Bone marrow (tissue), 2 donors: ENCODE results near the gene STARD5.
A peak's percentile ranks its signal among the peaks of the same experiment; 100 is the strongest.

Experiments
- DNase-seq, 2 donors: peaks; one replicate each; lab custom pipeline; 2025; lab: John Stamatoyannopoulos, UW

The STARD5 gene

GRCh38 chr15:81274255-81274654, 49.7 kb downstream of the STARD5 start:
- DNase-seq = no peak

GRCh38 chr15:81273855-81274254, 50.1 kb downstream of the STARD5 start:
- DNase-seq = no peak

DNA sequence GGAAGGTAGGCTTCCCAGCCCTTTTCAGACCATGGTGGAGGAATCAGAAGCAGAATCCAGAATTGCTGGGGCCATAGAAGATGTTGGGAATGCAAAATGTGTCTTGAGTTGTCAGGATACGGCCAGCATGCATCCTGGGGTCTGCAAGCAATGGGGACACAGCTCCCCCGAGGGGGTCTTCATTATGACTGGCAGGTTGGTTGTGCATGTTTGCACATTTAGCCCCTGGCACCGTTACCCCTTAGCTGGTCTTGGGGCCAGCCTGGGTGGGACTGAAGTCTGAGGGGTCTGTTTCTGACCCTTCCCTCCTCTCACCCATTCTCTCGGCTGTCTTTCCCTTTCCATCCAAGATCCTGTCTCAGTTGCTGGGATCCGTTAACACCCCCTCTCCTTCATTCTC, 50.7 kb downstream of the STARD5 start:
- DNase-seq = no peak

DNA sequence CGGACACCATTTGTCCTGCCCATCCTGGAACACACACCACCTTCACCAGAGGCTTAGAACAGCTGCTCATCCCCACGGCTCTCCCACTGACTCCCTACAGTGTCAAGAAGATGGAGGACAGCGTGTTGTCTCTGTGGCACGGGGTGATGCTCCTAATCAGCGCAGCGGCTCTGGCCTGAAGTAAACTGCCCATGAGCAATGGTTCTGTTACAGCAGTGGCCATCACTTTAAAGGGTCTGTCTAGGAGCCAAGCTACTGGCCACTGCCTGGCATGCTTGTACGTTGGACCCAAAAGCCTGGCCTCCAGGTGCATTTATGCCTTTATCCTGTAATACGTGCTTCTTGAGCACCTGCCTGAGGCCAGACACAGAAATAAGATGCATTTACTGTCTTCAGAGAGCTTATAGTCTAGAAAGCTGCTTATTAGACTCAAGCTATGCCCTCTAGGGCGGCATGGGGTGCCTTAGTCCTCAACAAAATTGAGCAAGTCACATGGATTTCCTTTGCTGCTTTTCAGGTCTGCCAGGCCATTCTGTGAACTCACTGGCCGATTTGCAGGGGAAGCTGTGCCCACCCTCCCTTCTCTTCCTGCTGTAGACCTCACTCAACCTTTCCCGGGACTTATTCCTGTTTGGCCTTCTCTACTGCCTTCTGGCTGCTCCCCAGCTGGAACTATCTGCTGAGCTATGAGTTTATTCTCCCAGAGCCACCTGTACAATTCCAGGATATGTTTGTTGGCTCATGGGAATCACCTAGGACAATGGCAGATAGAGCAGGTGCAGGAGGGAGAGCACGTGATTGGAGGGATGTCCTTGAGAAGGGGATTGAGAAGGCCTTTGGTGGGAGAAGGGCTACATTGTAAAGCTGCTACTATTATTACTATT, 51.9 kb downstream of the STARD5 start:
- no peak for DNase-seq

DNA sequence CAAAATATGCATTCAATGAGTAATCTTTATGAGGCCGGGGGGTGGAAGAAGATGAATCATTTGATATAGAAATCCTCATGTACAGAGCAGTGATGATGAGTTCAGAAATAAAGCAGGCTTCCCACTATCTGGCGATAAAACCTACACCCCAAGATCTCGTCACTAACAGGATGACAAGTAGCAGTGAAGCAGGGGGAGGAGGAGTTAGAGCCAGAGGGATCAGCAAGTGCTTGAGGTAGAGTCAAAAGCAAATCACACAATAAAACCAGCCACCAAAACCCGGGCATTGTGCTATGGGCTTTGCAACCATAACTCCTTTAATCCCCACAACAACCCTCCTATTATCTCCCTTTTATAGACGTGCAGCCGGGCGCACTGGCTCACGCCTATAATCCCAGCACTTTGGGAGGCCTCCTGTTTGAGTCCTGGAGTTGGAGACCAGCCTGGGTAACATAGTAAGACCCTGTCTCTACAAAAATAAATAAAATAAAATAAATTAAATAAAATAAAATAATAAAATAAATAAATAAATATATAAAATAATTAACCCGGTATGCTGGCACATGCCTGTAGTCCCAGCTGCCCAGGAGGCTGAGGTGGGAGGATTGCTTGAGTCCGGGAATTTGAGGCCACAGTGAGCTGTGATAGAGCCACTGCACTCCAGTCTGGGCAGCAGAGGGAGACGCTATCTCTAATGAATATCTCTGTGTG, 53.0 kb downstream of the STARD5 start:
- DNase-seq = no peak

GRCh38 chr15:81270188-81270587, 53.8 kb downstream of the STARD5 start:
- no peak for DNase-seq

DNA sequence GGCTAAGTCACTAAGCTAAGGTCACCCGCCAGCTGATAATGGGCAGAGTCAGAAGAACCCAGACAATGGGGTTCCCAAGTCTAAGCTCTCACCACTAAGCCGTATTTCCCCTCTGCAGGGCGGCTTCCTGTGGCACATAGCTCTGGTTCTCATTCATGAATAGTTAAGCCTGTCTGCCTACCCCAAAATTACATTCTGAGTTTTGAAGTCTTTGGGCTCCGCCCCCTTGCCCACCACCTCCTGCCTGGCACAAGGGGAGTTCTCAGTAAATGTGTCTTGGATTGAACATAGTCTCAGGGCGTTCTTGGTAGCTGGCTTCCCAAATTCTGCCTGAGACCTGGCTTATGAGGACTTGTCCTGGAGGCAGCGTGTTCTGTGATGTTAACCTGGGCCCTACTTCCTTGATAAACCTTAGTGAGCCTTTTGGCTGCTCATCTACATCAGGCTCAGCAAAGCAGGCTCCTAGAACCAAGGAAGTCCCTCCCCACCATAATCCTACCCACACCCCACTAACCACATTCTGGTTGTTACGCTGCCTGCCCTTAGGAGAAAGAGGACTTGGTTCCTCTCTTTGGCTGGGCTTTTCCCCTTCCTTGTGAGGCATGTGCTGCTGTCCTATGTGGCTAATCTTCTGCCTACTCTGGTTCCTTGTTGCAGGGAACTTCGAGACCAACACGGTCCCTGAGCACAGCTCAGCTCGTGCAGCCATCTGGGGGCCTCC, 54.9 kb downstream of the STARD5 start:
- DNase-seq = no peak

- no peak for DNase-seq
Measured at GRCh38 chr15:81268340-81268739, 55.6 kb downstream of the STARD5 start.

GRCh38 chr15:81265944-81266775, 57.8 kb downstream of the STARD5 start:
- DNase-seq = peak; percentile 44 to 76

DNA sequence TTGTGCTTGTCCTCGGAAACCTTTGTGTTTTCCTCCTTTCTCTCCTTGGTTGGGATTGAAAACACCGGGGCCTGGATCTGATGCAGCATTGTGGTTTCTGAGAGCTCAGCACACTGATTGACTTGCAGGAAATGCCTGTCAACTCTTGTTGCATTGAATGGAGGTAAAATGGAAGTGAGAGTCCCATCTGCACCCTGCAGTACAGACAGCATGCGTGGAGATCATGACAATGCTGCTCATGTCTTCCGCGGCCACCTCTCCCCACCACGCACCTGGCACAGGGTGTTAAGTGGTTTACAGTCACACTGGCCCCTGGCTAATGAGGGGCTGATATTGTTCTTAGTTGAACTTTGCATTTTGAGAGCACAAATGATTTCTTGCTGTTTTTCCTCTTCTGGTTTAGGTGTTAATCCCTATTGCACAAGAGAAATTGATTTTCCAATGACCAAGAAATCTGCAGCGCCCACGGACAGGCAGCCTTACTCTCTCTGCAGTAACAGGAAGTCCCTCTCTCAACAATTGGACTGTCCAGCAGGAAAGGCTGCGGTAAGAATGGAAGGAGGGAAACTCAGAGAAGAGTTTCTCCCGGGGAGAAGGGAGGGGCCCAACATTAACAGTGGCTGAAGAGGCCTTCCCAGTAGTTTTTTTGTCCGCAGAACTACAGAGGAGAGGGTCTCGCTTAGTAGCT, 58.5 kb downstream of the STARD5 start:
- no peak for DNase-seq

GRCh38 chr15:81264072-81264857, 59.7 kb downstream of the STARD5 start:
- no peak for DNase-seq

GRCh38 chr15:81263477-81263876, 60.5 kb downstream of the STARD5 start:
- DNase-seq = no peak

DNA sequence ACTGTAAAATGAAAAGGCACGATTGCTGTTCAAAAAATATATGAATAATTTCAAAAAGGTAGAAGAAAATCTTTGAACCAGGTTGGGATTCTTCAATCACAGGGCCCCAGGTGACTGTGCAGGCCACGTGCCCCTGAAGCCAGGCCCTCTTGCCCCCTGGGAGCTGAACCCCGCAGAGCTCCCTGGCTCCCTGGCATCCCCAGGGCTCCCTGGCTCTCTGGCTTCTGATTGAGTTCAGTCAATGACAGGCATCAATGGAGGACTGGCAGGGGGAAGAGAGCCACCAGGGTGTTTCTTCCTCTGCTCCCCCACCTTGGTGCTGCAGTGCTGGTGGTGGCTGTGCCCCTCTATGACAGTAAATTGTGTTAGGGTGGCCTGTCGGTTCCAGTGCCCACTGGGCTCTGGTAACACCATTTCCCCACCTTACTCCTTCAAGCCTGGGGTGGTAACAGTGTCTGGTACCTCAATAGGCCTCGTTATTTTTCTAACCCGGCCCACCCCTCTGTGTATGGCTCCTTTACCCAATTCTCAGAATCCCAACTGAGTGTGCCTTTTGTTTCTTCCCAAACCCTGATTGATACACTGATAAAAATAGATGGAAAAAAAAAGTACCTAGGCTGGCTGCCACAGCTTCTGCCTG, 62.6 kb downstream of the STARD5 start:
- no peak for DNase-seq

- DNase-seq = no peak
Measured at GRCh38 chr15:81259760-81260298, 64.1 kb downstream of the STARD5 start.
